SHP77 (cell line): ENCODE measurements around the gene APPBP2.
"Not testable (repeated sequence)": the region's sequence is repeated elsewhere in the genome, so short reads cannot be mapped to it uniquely, and the experiment has no call there.

ENCODE experiments used
- DNase-seq, 2 experiments: peaks; one replicate each; lab custom pipeline; 2025; lab: John Stamatoyannopoulos, UW

Gene APPBP2

GRCh38 chr17:60435244-60436167 lies 90.5 kb downstream of the APPBP2 start:
- peak; percentile 66 to 77 for DNase-seq

- DNase-seq = not testable (repeated sequence)
Observed at GRCh38 chr17:60433021-60433997, 92.7 kb downstream of the APPBP2 start.

- DNase-seq = not testable (repeated sequence)
Observed at GRCh38 chr17:60430561-60430960, 95.5 kb downstream of the APPBP2 start.

- DNase-seq = not testable (repeated sequence)
Observed at GRCh38 chr17:60428491-60428890, 97.6 kb downstream of the APPBP2 start.

- DNase-seq = no peak
Observed at GRCh38 chr17:60426596-60426995, 99.4 kb downstream of the APPBP2 start.

- DNase-seq = no peak
Observed at GRCh38 chr17:60425626-60426025, 100.4 kb downstream of the APPBP2 start.

- no peak for DNase-seq
Observed at GRCh38 chr17:60423865-60424264, 102.2 kb downstream of the APPBP2 start.

- DNase-seq = no peak
Observed at GRCh38 chr17:60422162-60422665, 103.8 kb downstream of the APPBP2 start, which contains the start of gene CHCT1. CHCT1 (plus strand) TSS chr17:60422489; CDS start chr17:60422593, 104 bp downstream.

- DNase-seq = peak; percentile 14 to 38
Observed at GRCh38 chr17:60421273-60422161, 104.5 kb downstream of the APPBP2 start.

- DNase-seq = not testable (repeated sequence)
Observed at GRCh38 chr17:60419875-60420274, 106.2 kb downstream of the APPBP2 start.

- DNase-seq = not testable (repeated sequence)
Observed at GRCh38 chr17:60419003-60419402, 107.0 kb downstream of the APPBP2 start.

GRCh38 chr17:60416368-60416925 lies 109.6 kb downstream of the APPBP2 start:
- no peak for DNase-seq

GRCh38 chr17:60415146-60415545 lies 110.9 kb downstream of the APPBP2 start:
- no peak for DNase-seq

- no peak for DNase-seq
Observed at GRCh38 chr17:60412701-60413100, 113.3 kb downstream of the APPBP2 start.

GRCh38 chr17:60410001-60410400 lies 116.0 kb downstream of the APPBP2 start:
- DNase-seq = no peak

- no peak for DNase-seq
Observed at GRCh38 chr17:60406887-60407286, 119.2 kb downstream of the APPBP2 start.

GRCh38 chr17:60403962-60404361 lies 122.1 kb downstream of the APPBP2 start:
- DNase-seq = no peak

GRCh38 chr17:60403523-60403810 lies 122.6 kb downstream of the APPBP2 start:
- no peak for DNase-seq

GRCh38 chr17:60401819-60402218 lies 124.2 kb downstream of the APPBP2 start:
- DNase-seq = no peak

- DNase-seq = no peak
Observed at GRCh38 chr17:60398227-60398959, 127.6 kb downstream of the APPBP2 start.
